ENCODE data around the gene GNB1. TPM values are rescaled to one million over a fixed set of nuclear protein-coding genes. Genes with fewer than 3 reads are reported as not detected.

The GNB1 gene
- total and polyA plus RNA-seq, 2 of the 4 experiments (the other 2 are of a cell fraction): 73.5 to 371 TPM

DNA sequence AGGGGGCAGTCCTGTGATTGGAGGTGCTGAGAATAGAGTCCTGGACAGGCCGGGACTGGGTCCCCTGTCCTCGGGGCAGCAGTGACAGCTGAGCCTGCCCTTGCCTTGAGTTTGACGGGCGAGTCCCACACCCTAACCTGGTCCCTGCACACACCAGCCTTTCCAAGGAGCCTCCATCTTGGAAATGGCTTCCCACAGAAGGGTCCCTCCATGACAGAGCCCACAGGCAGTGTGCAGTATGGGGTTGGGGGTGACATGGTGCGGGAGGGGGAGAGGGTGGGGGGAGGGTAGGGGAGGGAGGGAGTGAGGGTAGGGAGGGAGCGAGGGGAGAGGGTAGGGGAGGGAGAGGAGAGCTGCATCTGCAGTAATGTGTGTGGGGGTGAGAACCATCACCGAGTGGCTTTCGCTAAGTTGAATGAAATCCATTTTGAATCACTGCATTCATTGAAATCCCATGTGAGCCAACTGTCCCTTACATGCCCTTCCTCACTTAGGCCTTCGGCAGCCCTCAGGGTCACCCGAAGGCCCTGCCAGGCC is 38.3 kb upstream of the GNB1 start:
- no peaks in the 10 kb centered on the region for H4K20me1 ChIP-seq (ENCODE audit: insufficient read depth, low read length)
- no peak overlapping the region for H2AK5ac ChIP-seq (ENCODE audit: low read depth, low read length)
- H4K8ac ChIP-seq (ENCODE audit: low read depth in 2 of 2, low read length in 2 of 2): no peak overlapping the region
- no peak overlapping the region for H3K4ac ChIP-seq (ENCODE audit: low read depth, low read length)
- no peak overlapping the region for H2BK5ac ChIP-seq (ENCODE audit: low read depth, low read length, poor library complexity, severe bottlenecking)
- in situ Hi-C loops (cut with MboI; ENCODE audit: low sequenced_read_pairs) (no loop called here), dilution Hi-C loops (cut with HindIII; ENCODE audit: low sequenced_read_pairs, unreplicated experiment) (no loop called here), intact Hi-C loops (cut with micrococcal nuclease) (no loop called here)
- H3K27ac ChIP-seq (ENCODE audit: insufficient read depth, low read length): no peak overlapping the region
- no peak overlapping the region for H3K14ac ChIP-seq (replicated peaks; ENCODE audit: low read depth, low read length)
- no peaks in the 10 kb centered on the region for H3K36me3 ChIP-seq (ENCODE audit: control insufficient read depth, insufficient read depth, low read length)
- no peaks in the 10 kb centered on the region for H3K4me1 ChIP-seq (ENCODE audit: control insufficient read depth, insufficient read depth, low read length)
- no peaks in the 10 kb centered on the region for H3K79me1 ChIP-seq (ENCODE audit: low read depth in 1 of 2, low read length in 2 of 2)
- no peak overlapping the region for H2BK120ac ChIP-seq (ENCODE audit: low read depth, low read length)
- ATAC-seq (ENCODE audit: low read depth) (no peak), DNase-seq (no peak)
- ChIA-PET POLR2A (ENCODE audit: unreplicated experiment) (no interaction called here), CTCF (no interaction called here)
- no peak for TF ChIP-seq RAD21 (IDR thresholded peaks at IDR 0.05; ENCODE audit: low read length)
- no peak for TF ChIP-seq MAFK (IDR thresholded peaks at IDR 0.05; ENCODE audit: low read depth, low read length)
- TF ChIP-seq SMC3 (IDR thresholded peaks at IDR 0.05; ENCODE audit: low read depth, low read length): no peak
- TF ChIP-seq CHD1 (IDR thresholded peaks at IDR 0.05; ENCODE audit: low read depth, low read length): no peak
- TF ChIP-seq MAZ (IDR thresholded peaks at IDR 0.05; ENCODE audit: borderline replicate concordance, low read depth, low read length): no peak
- TF ChIP-seq, protein P1, sequence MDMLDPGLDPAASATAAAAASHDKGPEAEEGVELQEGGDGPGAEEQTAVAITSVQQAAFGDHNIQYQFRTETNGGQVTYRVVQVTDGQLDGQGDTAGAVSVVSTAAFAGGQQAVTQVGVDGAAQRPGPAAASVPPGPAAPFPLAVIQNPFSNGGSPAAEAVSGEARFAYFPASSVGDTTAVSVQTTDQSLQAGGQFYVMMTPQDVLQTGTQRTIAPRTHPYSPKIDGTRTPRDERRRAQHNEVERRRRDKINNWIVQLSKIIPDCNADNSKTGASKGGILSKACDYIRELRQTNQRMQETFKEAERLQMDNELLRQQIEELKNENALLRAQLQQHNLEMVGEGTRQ (IDR thresholded peaks at IDR 0.05; ENCODE audit: low read depth, low read length): no peak
- no peak for TF ChIP-seq MXI1 (IDR thresholded peaks at IDR 0.05; ENCODE audit: borderline replicate concordance, low read depth, low read length)
- TF ChIP-seq RCOR1 (IDR thresholded peaks at IDR 0.05; ENCODE audit: insufficient replicate concordance, low read length): no peak
- no peak for TF ChIP-seq NFE2L2 (IDR thresholded peaks at IDR 0.05; ENCODE audit: low read depth, low read length)
- TF ChIP-seq, protein P2, sequence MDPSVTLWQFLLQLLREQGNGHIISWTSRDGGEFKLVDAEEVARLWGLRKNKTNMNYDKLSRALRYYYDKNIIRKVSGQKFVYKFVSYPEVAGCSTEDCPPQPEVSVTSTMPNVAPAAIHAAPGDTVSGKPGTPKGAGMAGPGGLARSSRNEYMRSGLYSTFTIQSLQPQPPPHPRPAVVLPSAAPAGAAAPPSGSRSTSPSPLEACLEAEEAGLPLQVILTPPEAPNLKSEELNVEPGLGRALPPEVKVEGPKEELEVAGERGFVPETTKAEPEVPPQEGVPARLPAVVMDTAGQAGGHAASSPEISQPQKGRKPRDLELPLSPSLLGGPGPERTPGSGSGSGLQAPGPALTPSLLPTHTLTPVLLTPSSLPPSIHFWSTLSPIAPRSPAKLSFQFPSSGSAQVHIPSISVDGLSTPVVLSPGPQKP (IDR thresholded peaks at IDR 0.05; ENCODE audit: borderline replicate concordance, low read depth, low read length): no peak
- TF ChIP-seq, protein P3, sequence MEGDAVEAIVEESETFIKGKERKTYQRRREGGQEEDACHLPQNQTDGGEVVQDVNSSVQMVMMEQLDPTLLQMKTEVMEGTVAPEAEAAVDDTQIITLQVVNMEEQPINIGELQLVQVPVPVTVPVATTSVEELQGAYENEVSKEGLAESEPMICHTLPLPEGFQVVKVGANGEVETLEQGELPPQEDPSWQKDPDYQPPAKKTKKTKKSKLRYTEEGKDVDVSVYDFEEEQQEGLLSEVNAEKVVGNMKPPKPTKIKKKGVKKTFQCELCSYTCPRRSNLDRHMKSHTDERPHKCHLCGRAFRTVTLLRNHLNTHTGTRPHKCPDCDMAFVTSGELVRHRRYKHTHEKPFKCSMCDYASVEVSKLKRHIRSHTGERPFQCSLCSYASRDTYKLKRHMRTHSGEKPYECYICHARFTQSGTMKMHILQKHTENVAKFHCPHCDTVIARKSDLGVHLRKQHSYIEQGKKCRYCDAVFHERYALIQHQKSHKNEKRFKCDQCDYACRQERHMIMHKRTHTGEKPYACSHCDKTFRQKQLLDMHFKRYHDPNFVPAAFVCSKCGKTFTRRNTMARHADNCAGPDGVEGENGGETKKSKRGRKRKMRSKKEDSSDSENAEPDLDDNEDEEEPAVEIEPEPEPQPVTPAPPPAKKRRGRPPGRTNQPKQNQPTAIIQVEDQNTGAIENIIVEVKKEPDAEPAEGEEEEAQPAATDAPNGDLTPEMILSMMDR (conservative IDR thresholded peaks at IDR 0.05; ENCODE audit: low read depth, low read length): no peak
- TF ChIP-seq BHLHE40 (IDR thresholded peaks at IDR 0.05; ENCODE audit: low read depth, low read length): no peak
- no peak for TF ChIP-seq FOS (IDR thresholded peaks at IDR 0.05; ENCODE audit: low read depth, low read length)
- no peak for TF ChIP-seq CEBPB (IDR thresholded peaks at IDR 0.05; ENCODE audit: low read depth, low read length)
- no peak for TF ChIP-seq RFX5 (IDR thresholded peaks at IDR 0.05; ENCODE audit: low read depth, low read length)
- no peak for TF ChIP-seq POLR2A (IDR thresholded peaks at IDR 0.05; ENCODE audit: low read depth, low read length)
- H3K9ac ChIP-seq (ENCODE audit: low read depth, low read length): no peak overlapping the region
- H3K23ac ChIP-seq (ENCODE audit: low read depth, low read length): no peak overlapping the region
- H2BK20ac ChIP-seq (ENCODE audit: low read depth, low read length): no peak overlapping the region
- H2AFZ ChIP-seq (replicated peaks; ENCODE audit: low read length, poor library complexity): no peak overlapping the region
- H3K4me2 ChIP-seq (ENCODE audit: low read depth, low read length): no peak overlapping the region
- no CpG with 5 or more reads among the region's 10 CpGs for WGBS, 2 experiments (ENCODE audit: extremely low coverage in 2 of 2, insufficient read length in 1 of 2)
- H3K18ac ChIP-seq (ENCODE audit: low read depth, low read length): no peak overlapping the region
- H4K5ac ChIP-seq (ENCODE audit: low read depth, low read length): no peak overlapping the region
- no TSS peak for BruUV-seq (replicated peaks)
- H2AK9ac ChIP-seq (replicated peaks; ENCODE audit: low read depth, low read length, poor library complexity): no peak overlapping the region
- H3K27me3 ChIP-seq (ENCODE audit: control insufficient read depth, insufficient read depth, low read length): peaks cover 5% of the 10 kb centered on the region; the same call in 1 of the 2 replicates
- no peaks in the 10 kb centered on the region for H3K9me3 ChIP-seq (ENCODE audit: control insufficient read depth, insufficient read depth, low read length)
- no peak overlapping the region for H3K56ac ChIP-seq (ENCODE audit: extremely low read depth, insufficient read depth, low read length)
- no peak overlapping the region for H2BK15ac ChIP-seq (ENCODE audit: low read depth, low read length)
- no peak overlapping the region for H4K91ac ChIP-seq (ENCODE audit: insufficient read depth, low read depth, low read length)
- H3K4me3 ChIP-seq (ENCODE audit: insufficient read depth, low read depth, low read length): no peak overlapping the region
- H3K9me1 ChIP-seq (ENCODE audit: insufficient read depth, low read length): no peaks in the 10 kb centered on the region

Measured in IMR-90 (cell line).